ENCODE measurements around the gene SPNS3. TPM values are rescaled to one million over a fixed set of nuclear protein-coding genes. Genes with fewer than 3 reads are reported as not detected.

The SPNS3 gene
- polyA plus RNA-seq, 4 donors, result 1.6 to 5.7 (median 3.7) TPM

DNA sequence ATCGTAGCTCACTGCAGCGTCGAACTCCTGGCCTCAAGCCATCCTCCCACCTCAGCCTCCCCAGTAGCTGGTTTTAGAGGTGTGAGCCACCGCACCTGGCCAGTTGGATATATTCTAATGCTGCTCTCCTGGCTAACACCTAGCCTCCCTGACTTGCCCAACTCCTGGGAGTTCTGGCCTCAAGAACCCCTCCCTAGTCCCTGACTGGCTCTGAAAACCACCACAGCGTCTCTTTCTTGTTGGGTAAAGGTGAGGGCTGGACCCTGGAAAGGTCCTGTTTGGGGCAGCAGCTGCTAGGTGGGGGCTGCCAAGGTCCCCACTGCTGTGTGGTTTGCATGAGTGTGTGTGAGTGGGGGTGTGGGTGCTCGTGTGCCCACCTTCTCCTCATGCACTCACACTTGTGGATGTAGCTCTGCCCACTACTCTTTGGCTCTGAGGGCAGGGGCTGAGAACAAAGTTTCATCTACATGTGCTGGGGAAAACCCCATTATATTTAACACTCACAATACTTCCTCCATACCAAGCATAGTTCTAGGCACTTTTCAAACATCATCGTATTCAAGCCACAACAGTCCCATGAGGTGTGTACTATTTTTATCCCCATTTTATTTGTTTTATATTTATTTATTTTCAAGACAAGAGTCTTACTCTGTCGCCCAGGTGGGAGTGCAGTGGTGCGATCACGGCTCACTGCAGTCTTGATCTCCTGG, 7.1 kb upstream of the SPNS3 start:
- no peak for DNase-seq (ENCODE audit: low read depth in 4 of 4, low spot score in 2 of 4)

DNA sequence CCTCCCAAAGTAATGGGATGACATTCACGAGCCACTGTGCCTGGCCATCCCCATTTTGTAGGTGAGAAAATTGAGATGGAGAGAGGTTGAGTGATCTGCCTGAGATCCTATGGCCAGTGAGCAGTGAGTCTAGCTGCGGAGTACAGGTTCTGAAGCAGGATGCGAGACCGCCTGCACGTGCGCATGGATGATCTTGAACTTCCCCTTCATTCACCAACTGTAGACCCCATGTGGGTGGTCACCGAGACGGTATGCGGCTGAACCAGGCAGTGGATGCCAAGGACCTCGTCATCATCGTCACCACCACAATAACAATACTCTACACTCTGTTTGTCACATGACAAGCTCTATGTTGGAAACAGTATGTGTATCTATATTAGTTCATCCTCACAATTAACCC, 6.2 kb upstream of the SPNS3 start:
- no peak for DNase-seq (ENCODE audit: low read depth in 4 of 4, low spot score in 2 of 4)

DNA sequence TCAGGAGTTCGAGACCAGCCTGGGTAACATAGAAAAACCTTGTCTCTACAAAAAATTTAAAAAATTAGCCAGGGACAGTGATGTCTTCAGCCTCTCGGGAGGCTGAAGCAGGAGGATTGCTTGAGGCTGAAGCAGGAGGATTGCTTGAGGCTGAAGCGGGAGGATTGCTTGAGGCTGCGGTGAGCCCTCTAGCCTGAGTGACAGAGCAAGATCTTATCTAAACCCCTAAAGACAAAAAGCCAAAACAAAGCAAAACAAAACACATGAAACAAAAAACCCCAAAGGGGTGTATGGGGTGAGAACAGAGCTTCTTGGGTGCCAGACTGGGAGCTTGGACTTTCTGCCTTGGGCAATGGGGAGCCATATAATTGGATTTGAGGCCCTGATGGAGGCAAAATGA, 2.6 kb downstream of the SPNS3 start:
- DNase-seq (ENCODE audit: low read depth in 4 of 4, low spot score in 2 of 4), result no peak

DNA sequence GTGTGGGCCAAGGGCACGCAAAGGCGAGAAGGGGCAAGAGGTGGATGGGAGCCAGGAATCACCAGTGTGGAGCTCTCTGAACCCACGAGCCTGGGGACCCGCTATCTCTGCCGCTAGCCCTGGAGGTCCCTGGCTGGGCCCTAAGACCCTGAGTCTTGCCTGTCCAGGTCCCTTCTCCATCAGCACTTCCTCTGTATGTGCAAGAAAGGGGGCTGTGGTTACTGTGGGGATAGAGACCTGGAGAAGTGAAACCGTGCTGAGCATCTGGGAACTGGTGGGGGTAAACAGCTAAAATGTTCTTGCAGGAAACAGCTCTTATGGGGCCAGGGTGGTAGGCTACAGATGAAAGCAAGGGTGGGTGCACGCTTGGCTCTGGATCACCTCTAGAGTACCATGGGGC, 3.1 kb downstream of the SPNS3 start:
- DNase-seq (ENCODE audit: low read depth in 4 of 4, low spot score in 2 of 4), result no peak

DNA sequence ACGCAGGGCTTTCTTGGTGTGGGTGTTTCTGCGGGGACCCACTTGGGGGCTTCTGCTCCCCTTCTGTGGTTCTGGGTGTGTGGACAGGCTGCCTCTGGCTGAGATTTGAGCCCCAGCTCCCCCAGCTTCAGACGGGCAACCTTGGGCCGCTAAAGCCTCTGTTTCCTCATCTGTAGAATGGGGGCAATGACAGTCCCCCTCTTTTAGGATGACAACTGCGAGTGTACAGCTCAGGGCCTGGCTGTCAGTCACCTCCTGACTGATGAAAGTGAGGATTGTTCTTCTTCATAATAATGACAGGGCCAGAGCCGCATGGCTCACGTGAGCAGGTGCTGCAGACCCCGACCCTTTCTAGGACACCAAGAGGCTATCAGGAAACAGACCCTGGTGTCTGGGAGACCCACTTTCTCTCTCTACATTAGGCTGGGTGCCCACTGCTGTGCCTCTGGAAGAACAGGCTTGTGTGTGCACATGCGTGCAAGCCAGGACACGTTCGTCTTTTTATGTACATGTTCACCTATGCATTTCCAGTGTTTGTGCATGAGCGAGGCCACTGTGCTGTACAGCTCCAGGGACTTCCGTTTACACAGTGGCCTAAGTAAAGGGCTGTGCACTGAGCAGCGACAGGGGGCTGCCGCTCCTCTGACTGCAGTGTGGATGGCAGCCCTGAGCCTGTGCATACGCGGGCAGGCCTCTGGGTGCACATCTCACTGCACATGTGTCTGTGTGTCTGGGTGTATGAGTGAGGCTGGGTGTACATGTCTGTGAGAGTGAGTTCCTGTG, 4.6 kb downstream of the SPNS3 start:
- no peak for DNase-seq (ENCODE audit: low read depth in 4 of 4, low spot score in 2 of 4)

DNA sequence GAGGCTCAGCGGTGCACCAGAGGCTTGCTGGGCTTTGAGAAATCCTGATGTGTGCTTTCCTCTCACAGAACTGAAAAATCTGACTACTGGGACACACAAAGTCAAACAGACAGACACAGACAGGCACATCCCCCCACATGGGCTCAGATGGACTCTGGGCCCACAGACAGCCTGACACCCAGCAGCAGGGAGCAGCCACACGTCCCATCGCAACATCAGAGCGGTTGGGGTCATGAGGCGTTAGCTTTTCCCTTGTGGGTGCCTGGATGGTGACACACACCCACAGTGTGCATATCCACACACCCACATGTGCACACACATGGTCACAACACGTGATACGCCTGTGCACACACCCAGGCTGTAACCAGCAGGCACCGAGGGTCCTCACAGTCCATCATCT, 6.3 kb downstream of the SPNS3 start:
- no peak for DNase-seq (ENCODE audit: low read depth in 4 of 4, low spot score in 2 of 4)

DNA sequence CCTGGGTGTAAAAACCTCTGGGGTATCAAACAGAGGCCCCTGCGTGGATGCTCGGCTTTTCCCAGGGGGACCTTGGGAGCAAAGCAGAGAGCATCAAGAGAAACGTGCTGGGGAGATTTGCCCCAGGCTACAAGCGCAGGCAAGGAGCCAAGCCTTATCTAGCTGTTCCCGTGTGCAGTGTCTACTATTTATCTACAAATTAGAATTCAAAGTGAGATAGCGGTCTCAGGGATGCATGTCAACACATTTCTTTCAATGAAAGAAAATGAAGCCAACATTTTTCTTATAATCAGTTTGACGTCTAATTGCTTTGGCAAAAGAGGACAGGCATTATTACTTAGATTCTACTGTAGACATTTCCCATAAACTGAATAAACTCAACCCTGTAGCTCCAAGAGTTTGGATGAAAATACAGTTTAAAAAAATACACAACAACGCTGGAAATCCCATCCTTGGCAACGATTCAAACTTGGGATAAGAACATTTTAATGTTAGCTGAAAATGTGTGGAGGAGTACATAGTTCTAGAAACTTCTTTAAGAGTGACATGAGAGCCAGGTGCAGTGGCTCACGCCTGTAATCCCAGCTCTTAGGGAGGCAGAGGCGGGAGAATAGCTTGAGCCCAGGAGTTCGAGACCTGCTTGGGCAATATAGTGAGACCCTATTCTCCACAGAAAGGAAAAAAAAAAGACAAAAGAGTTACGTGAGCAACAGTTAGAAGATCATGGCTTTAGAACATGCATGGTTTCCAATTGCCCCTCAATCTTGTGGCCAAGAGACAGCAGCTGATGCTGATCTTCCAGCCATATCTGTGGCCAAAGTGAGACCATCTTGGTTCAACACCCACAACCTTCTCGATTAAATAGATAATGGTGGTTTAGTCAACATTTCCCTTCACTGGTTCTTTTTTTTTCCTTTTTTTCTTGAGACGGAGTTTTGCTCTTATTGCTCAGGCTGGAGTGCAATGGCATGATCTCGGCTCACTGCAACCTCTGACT, 7.2 kb downstream of the SPNS3 start:
- peak in 1 of 4 donors; percentile 24 for DNase-seq (ENCODE audit: low read depth in 4 of 4, low spot score in 2 of 4)

DNA sequence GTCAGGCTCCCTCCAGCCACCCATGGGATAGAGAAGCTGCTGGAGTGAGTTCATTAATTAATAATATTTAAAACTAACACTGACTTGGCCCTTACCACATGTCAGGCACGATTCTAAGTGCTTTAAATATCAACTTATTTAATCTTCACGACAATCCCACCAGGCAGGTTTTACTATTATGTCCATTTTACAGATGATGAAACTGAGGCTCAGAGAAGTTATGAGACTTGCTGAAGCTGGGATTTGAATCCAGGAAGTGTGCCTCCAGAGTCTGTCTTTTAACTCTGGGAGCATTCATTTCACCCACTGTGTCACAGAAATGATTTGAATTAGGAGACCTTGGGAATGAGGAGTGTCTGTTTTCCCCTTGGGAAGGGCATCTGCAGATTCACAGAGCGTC, 8.8 kb downstream of the SPNS3 start:
- DNase-seq (ENCODE audit: low read depth in 4 of 4, low spot score in 2 of 4), result no peak

DNA sequence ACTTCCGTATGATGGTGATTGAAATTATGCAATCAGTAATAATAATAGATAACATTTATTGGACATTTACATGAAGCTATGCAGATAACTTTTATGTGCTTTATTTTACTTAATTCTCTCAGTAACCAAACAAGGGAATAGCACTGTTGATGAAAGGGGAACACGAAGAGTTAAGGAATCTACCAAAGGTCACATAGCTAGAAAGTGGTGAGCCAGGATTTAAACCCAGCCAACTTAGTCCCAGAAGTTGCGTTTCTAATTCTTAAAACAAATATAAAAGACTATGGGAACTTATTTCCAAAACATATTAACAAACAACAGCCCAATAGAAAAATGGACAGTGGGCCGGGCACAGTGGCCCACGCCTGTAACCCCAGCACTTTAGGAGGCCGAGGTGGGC, 9.7 kb downstream of the SPNS3 start:
- no peak for DNase-seq (ENCODE audit: low read depth in 4 of 4, low spot score in 2 of 4)

DNA sequence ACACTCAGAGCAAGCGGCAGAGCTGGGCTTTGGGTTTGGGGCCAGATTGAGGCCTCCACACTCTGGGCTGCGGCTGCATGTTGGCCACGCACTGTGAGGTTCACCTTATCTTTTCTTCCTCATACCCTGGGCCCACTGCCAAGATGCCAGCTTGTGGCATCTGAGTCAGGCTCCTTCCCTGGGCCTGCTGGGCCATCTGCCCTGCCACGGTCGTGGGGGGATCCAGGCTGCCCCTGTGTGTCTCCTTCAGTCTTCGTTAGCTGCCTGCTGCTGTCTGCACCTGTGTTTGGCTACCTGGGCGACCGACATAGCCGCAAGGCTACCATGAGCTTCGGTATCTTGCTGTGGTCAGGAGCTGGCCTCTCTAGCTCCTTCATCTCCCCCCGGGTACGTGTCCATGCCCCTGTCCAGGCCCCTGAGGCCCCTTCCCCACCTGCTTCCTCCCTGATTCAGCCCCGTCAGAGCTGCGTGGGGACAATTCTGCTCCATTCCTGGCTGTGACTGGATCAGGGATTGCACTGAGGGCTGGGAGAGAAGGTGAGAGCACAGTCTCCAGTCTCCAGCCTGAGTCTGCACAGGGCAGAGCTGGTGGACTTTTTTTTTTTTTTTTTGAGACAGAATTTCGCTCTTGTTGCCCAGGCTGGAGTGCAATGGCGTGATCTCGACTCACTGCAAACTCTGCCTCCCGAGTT, 11.2 kb downstream of the SPNS3 start:
- DNase-seq (ENCODE audit: low read depth in 4 of 4, low spot score in 2 of 4), result no peak

DNA sequence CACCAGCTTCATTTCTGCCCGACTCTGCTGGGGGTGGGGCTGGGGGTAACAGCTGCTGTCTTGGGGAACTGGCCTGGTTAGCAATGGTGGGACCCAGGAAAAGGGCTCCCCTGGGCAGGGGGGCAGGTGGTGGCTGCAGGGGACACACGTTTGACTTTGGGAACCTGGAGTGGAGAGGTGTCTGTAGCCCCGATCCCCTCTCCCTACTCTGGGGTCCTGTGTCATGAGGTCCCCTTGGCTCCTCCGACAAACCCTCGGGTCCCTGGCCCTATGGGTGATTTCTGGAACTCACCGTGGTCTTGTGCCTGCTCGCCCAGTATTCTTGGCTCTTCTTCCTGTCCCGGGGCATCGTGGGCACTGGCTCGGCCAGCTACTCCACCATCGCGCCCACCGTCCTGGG, 12.0 kb downstream of the SPNS3 start:
- DNase-seq (ENCODE audit: low read depth in 4 of 4, low spot score in 2 of 4), result no peak

DNA sequence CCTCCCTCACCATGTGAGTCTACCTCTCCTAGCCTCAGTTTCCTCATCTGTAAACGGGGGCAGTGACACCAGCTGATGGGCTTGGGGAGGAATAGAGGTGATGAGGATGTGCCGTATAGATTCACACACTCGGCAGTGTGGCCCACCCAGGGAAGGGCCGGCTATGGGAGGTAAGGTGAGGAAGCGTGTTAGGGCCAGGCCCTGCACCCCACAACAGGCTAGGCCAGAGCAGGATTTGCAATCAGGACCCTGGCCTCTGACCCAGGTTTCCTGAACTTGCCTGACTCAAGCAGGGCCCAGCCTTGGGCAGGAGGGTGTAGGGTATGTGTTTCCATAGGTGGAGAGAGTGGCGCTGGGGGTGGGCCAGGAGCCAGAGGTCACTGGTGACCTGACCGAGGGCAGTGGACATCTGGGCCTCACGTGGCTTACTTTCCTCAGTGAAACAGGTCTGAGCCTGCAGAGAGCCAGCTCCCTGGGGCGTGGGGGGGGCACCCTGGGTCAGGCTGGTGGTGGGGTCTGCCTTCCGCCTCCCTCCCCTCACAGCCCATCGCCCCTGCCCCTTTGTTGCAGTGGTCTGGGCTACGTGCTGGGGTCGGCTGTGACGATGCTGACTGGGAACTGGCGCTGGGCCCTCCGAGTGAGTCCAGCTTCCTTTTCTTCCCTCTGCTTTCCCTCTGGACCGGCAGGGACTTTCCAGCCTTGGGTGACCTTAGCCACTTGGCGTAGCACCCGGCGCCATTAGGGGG, 12.8 kb downstream of the SPNS3 start:
- DNase-seq (ENCODE audit: low read depth in 4 of 4, low spot score in 2 of 4), result no peak

DNA sequence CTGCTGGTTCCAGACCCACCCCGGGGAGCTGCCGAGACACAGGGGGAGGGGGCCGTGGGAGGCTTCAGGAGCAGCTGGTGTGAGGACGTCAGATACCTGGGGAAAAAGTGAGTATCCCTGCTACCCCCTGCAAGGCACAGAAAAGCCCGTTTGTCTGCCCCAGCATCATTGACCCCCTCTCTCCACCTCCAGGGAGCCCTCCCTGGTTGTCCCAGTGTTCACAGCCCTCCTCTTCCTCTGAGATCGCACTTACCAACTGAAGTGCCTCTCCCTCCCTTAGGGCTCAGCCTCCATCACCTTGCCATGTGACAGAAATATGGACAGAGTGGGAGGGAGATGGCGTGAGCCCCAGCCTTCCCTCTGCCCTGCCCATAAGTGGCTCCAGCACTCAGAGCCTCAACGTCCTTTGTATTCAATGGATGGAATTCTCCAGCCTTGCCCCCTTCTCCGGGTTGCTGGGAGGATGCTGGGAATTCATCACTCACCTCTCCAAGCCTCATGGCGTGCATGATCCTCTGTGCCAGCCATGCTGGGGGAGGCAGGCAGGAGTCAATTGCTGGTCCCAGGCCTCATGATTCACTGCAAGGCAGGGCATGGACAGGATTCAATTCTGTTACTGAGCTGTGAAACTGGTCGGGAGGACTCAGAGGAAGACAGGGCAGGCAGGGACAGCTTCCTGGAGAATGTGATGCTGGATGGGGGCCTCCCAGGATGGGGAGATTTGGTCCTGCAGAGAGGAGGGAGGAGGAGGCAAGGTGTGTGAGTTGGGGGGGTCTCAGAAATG, 14.6 kb downstream of the SPNS3 start:
- DNase-seq (ENCODE audit: low read depth in 4 of 4, low spot score in 2 of 4), result no peak

DNA sequence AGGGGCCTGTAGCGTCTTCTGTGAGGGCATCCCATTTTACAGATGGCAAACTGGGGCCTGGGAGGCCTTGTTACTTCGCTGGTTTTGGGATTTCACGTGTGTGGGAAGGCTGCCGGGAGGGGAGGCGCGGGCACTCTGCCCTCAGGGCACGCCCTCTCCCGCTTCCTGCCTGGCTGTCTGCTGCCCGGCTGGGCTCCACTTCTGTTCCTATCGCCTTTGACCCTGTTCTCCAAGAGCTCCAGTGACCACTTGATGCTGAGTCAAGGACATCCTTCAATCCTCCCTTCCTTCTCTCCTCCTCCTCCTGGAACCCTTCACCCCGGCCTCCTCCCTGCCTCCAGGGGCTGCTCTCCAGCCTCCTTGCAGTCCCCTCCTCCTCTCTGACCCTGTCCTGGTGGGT, 16.0 kb downstream of the SPNS3 start:
- DNase-seq (ENCODE audit: low read depth in 4 of 4, low spot score in 2 of 4), result no peak

DNA sequence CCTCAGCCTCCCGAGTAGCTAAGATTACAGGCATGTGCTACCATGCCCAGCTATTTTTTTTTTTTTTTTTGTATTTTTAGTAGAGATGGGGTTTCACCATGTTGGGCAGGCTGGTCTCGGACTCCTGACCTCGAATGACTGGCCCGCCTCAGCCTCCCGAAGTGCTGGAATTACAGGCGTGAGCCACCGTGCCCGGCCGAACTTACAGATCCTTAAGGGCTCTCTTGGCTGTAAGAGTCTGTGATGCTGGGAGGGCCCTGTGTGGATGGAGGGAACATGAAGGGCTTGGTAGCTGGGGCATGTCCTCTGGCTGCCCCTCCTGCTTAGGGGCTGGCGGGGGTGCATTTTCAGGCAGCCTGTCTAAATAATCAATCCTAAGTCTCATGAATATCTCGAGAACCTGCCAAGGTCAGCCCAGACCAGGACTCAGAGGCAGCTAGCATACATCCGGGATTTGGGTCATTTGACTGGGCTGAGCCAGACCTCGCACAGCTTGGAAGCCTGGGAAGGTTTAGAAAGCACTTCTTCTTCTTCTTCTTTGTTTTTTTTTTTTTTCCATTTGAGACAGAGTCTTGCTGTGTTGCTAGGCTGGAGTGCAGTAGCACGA, 17.1 kb downstream of the SPNS3 start:
- DNase-seq (ENCODE audit: low read depth in 4 of 4, low spot score in 2 of 4), result no peak

DNA sequence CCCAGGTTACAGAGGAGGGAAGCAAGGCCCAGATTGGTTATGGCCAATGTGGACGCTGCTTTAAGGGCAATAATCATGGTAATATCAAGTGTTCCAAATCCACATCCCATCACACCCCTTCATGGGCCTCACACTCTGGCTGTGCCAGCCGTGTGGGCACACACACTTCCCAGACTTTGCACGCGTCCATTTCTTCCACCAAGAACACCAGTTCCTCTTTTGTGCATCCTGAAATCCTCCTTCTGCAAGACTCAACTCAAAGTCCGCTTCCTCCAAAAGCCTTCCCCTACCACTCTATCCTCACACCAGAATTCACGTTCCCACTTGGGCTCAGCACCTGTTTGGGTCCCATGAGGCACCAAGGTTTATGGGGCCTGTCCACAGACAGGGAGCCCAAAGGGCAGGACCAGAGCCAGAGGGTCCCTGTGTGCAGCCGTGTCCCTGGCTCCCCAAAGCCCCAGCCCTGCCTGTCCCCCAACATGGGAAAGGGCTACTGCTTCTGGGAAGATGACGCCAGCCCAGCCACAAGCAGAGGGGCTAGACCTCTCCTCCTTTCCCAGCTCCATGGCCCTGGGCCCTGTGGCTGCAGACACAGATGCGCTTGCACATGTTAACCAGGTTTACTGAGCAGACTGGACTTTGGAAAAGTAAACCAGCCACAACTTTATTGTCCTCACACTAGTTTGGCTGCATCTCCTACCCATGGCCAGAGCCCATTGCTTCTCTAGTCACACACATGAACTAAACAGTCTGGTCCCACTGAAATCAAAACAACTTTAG, 20.3 kb downstream of the SPNS3 start:
- DNase-seq (ENCODE audit: low read depth in 4 of 4, low spot score in 2 of 4), result no peak

DNA sequence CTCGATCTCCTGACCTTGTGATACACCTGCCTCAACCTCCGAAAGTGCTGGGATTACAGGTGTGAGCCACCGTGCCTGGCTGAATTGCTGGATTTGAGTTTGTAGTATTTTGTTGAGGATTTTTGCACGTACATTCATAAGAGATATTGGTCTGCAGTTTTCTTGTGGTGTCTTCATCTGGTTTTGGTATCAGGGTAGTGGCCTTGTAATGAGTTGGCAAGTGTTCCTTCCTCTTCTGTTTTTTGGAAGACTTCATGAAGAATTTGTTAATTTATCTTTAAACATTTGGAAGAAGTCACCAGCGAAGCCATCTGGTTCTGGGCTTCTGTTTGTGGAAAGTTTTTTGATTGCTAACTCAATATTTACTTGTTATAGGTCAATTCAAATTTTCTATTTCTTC, 26.9 kb downstream of the SPNS3 start:
- no peak for DNase-seq (ENCODE audit: low read depth in 4 of 4, low spot score in 2 of 4)

Measured in left renal cortex interstitium (tissue), 4 donors.